HepG2 (cell line): ENCODE results near the gene PRKACG. TPM values are rescaled to one million over a fixed set of nuclear protein-coding genes. Genes with fewer than 3 reads are reported as not detected.
A peak's percentile ranks its signal among the peaks of the same experiment; 100 is the strongest.

Source experiments
- CEBPG ChIP-seq: IDR thresholded peaks from 2 replicates; pipeline ENCODE4 v1.6.1; 2016
- EP300 ChIP-seq, 3 experiments: sonication (generic) in 1 of 3; formaldehyde crosslinking in 1 of 3; IDR thresholded peaks; 2 replicates each; pipeline versions ENCODE4 v1.5.1 to v1.6.1; 2011 to 2020; ENCODE audit warnings: low read depth in 2 of 3, low read length in 2 of 3, borderline replicate concordance in 1 of 3, improper control_type of control experiment in 1 of 3, mild to moderate bottlenecking in 1 of 3, missing genetic modification reagents in 1 of 3, moderate library complexity in 1 of 3
- ETV5 ChIP-seq: IDR thresholded peaks from 2 replicates; pipeline ENCODE4 v1.6.1; 2018; ENCODE audit warnings: missing biosample characterization, missing genetic modification reagents, inconsistent platforms, borderline replicate concordance
- FOSL2 ChIP-seq: sonication (generic); formaldehyde crosslinking; IDR thresholded peaks from 2 replicates; pipeline ENCODE4 v1.4.0; 2020; ENCODE audit warnings: missing genetic modification reagents
- HCFC1 ChIP-seq: fragments of 150-350 bp; IDR thresholded peaks from 2 replicates; pipeline ENCODE4 v1.6.1; 2014; ENCODE audit warnings: low read depth, low read length
- HMG20A ChIP-seq: IDR thresholded peaks from 2 replicates; pipeline ENCODE4 v1.6.1; 2016; ENCODE audit warnings: borderline replicate concordance
- KLF6 ChIP-seq: IDR thresholded peaks from 2 replicates; pipeline ENCODE4 v1.8.0; 2016; ENCODE audit warnings: missing biosample characterization, missing genetic modification reagents
- MIER2 ChIP-seq: IDR thresholded peaks from 2 replicates; pipeline ENCODE4 v1.6.1; 2016; ENCODE audit warnings: missing biosample characterization, missing genetic modification reagents
- RAD21 ChIP-seq: fragments of 450-650 bp; formaldehyde crosslinking; IDR thresholded peaks from 2 replicates; pipeline ENCODE4 v1.5.0; 2020; ENCODE audit warnings: mild to moderate bottlenecking
- RARA ChIP-seq: IDR thresholded peaks from 2 replicates; pipeline ENCODE4 v1.6.1; 2016; ENCODE audit warnings: missing genetic modification reagents, missing compliant biosample characterization
- SATB2 ChIP-seq: sonication (generic); formaldehyde crosslinking; IDR thresholded peaks from 2 replicates; pipeline ENCODE4 v1.5.0; 2020; ENCODE audit warnings: missing genetic modification reagents
- ZBTB25 ChIP-seq: IDR thresholded peaks from 2 replicates; pipeline ENCODE4 v1.6.1; 2018; ENCODE audit warnings: missing genetic modification reagents
- ZNF331 ChIP-seq: sonication (generic); formaldehyde crosslinking; IDR thresholded peaks from 2 replicates; pipeline ENCODE4 v1.4.0; 2020; ENCODE audit warnings: missing genetic modification reagents
- ZNF580 ChIP-seq: IDR thresholded peaks from 2 replicates; pipeline ENCODE4 v1.6.1; 2016; ENCODE audit warnings: low read depth, borderline replicate concordance
- ZZZ3 ChIP-seq: sonication (generic); formaldehyde crosslinking; IDR thresholded peaks from 2 replicates; pipeline ENCODE4 v1.4.0; 2020; ENCODE audit warnings: missing genetic modification reagents, mild to moderate bottlenecking, borderline replicate concordance
- polyA plus RNA-seq, 8 experiments: library from polyadenylated mRNA; depleted of rRNA in 3 of 8; stranded (reverse) in 7 of 8; unstranded in 1 of 8; fragments of >200 nt; fragmentation: Illumina TruSeq in 4 of 8; extraction: Trizol in 4 of 8; gene quantifications; 2 replicates each; pipeline versions ENCODE4 v1.2.1 to v1.2.3, GENCODE V29; 2011 to 2016; ENCODE audit warnings: low read depth in 4 of 8, missing spikeins in 1 of 8, mixed read lengths in 1 of 8; ENCODE audit not compliant: insufficient read depth in 1 of 8
- total RNA-seq, 5 experiments: library from RNA; depleted of rRNA; stranded (reverse); fragments of >200 nt; fragmentation: Illumina TruSeq; extraction: Trizol; gene quantifications; 2 replicates each; pipeline ENCODE4 v1.2.3, GENCODE V29; 2016; ENCODE audit warnings: low read depth in 1 of 5
- TF ChIP-seq, protein P1 (sequence below): IDR thresholded peaks from 2 replicates; pipeline ENCODE4 v1.4.0; 2020; ENCODE audit warnings: mild to moderate bottlenecking, missing genetic modification reagents
- TF ChIP-seq, protein P2 (sequence below): sonication (generic); formaldehyde crosslinking; IDR thresholded peaks from 2 replicates; pipeline ENCODE4 v1.4.0; 2020; ENCODE audit warnings: missing genetic modification reagents

PRKACG gene
- total and polyA plus RNA-seq, 2 of the 13 experiments (the other 11 are each of a cell fraction or from before 2014, with no cell fraction given): not detected

DNA sequence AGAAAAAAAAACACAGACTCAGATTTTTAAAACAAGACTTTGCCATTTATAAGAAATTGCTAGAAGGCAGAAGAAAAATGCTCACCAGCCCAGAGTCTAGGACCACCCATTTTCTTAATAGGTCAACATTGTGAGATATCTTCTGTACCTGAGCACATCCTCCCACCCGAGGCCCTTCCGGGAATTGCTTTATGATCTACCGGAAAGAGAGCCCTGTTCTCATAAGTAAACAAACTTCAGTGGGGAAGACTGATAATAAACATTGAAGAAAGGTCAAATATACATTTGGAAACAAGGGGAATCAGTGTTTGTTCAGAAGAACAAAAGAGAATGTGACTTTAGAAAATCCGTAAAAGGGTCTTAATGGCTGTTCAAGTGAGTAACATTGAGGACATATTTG is 44.4 kb downstream of the PRKACG start (continued):
- TF ChIP-seq RARA (CRISPR knock-in tag) (peak; percentile 92), RAD21 (CRISPR knock-in tag) (no peak), CEBPG (CRISPR knock-in tag) (peak; percentile 75), HCFC1 (no peak), HMG20A (peak; percentile 96), ZBTB25 (peak; percentile 78; the same call in 1 of the 2 replicates), ZNF580 (CRISPR knock-in tag) (peak; percentile 32; the same call in 1 of the 2 replicates), ZNF331 (CRISPR knock-in tag) (peak; percentile 62; the same call in 1 of the 2 replicates), MIER2 (CRISPR knock-in tag) (0 out of 2 replicates have a peak, but pooled peaks have one; percentile 24), ETV5 (CRISPR knock-in tag) (peak; percentile 99), ZZZ3 (CRISPR knock-in tag) (no peak), FOSL2 (CRISPR knock-in tag) (peak; percentile 78), SATB2 (CRISPR knock-in tag) (peak; percentile 62; the same call in 1 of the 2 replicates), EP300 (IDR thresholded peaks at IDR 0.05; ENCODE audit: low read depth in 2 of 2, low read length in 2 of 2) (peak in 1 of 2 experiments; percentile 97; a peak in 2 of 4 replicates), EP300 (CRISPR knock-in tag; IDR thresholded peaks at IDR 0.05; ENCODE audit: borderline replicate concordance) (peak; percentile 97), KLF6 (CRISPR knock-in tag) (peak; percentile 64; the same call in 1 of the 2 replicates)
- TF ChIP-seq, protein P1, sequence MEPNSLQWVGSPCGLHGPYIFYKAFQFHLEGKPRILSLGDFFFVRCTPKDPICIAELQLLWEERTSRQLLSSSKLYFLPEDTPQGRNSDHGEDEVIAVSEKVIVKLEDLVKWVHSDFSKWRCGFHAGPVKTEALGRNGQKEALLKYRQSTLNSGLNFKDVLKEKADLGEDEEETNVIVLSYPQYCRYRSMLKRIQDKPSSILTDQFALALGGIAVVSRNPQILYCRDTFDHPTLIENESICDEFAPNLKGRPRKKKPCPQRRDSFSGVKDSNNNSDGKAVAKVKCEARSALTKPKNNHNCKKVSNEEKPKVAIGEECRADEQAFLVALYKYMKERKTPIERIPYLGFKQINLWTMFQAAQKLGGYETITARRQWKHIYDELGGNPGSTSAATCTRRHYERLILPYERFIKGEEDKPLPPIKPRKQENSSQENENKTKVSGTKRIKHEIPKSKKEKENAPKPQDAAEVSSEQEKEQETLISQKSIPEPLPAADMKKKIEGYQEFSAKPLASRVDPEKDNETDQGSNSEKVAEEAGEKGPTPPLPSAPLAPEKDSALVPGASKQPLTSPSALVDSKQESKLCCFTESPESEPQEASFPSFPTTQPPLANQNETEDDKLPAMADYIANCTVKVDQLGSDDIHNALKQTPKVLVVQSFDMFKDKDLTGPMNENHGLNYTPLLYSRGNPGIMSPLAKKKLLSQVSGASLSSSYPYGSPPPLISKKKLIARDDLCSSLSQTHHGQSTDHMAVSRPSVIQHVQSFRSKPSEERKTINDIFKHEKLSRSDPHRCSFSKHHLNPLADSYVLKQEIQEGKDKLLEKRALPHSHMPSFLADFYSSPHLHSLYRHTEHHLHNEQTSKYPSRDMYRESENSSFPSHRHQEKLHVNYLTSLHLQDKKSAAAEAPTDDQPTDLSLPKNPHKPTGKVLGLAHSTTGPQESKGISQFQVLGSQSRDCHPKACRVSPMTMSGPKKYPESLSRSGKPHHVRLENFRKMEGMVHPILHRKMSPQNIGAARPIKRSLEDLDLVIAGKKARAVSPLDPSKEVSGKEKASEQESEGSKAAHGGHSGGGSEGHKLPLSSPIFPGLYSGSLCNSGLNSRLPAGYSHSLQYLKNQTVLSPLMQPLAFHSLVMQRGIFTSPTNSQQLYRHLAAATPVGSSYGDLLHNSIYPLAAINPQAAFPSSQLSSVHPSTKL (CRISPR knock-in tag): peak; percentile 99
- TF ChIP-seq, protein P2, sequence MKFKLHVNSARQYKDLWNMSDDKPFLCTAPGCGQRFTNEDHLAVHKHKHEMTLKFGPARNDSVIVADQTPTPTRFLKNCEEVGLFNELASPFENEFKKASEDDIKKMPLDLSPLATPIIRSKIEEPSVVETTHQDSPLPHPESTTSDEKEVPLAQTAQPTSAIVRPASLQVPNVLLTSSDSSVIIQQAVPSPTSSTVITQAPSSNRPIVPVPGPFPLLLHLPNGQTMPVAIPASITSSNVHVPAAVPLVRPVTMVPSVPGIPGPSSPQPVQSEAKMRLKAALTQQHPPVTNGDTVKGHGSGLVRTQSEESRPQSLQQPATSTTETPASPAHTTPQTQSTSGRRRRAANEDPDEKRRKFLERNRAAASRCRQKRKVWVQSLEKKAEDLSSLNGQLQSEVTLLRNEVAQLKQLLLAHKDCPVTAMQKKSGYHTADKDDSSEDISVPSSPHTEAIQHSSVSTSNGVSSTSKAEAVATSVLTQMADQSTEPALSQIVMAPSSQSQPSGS (CRISPR knock-in tag): no peak
- TF ChIP-seq, all 625 proteins: peak for 116
